HepG2 (cell line): ENCODE data around the gene SYS1. TPM values are rescaled to one million over a fixed set of nuclear protein-coding genes. Genes with fewer than 3 reads are reported as not detected.

Experiments
- ATAC-seq: fragments of 200-7000 bp; cut with Tn5 transposase; 3 replicates; pipeline ENCODE4 v1.9.1; 2020; ENCODE audit warnings: mild to moderate bottlenecking, moderate library complexity
- BruUV-seq: library from RNA; stranded (reverse); fragments of 400-500 nt; replicated peaks from 2 replicates; lab custom pipeline; 2021; lab: Mats Ljungman, UMichigan
- CTCF ChIA-PET: fragments of 300-600 bp; formaldehyde crosslinking; extraction: SDS; loops from one replicate; lab custom pipeline; 2021; ENCODE audit warnings: low total read pairs, inconsistent platforms, low intra/inter-chr PET ratio; lab: Yijun Ruan, JAX
- POLR2A ChIA-PET: fragments of 350-600 bp; sonication (Branson Sonifier 250); formaldehyde crosslinking; loops from one replicate; lab custom pipeline; 2020; ENCODE audit warnings: antibody characterized with exemption, inconsistent platforms; lab: Yijun Ruan, JAX
- DNase-seq: peaks from one replicate; pipeline ENCODE4 v3.0.0-alpha.2; 2015; ENCODE audit warnings: low spot score
- FAIRE-seq: peaks from 3 replicates; lab custom pipeline; 2011; peaks lifted over from hg19 to GRCh38; lab: Jason Lieb, UNC
- H2AFZ ChIP-seq: one replicate; pipeline ENCODE4 v1.6.1; 2011; ENCODE audit warnings: low read length, inconsistent platforms
- H3K27ac ChIP-seq: fragments of 300-600 bp; 3 replicates; pipeline ENCODE4 v1.8.0; 2011; ENCODE audit warnings: mixed run types, mild to moderate bottlenecking, mixed read lengths, low read length, inconsistent platforms; ENCODE audit not compliant: insufficient read depth; ENCODE audit errors: extremely low read length
- H3K27me3 ChIP-seq, 2 experiments: fragments of 200-600 bp in 1 of 2; 2 replicates in 1 of 2; 3 replicates in 1 of 2; pipeline versions ENCODE4 v1.6.0 to v1.8.0; 2011; ENCODE audit warnings: low read length in 2 of 2, mild to moderate bottlenecking in 2 of 2, moderate library complexity in 2 of 2, inconsistent platforms in 1 of 2; ENCODE audit not compliant: insufficient read depth in 2 of 2, control insufficient read depth in 1 of 2
- H3K36me3 ChIP-seq, 2 experiments: fragments of 200-600 bp in 1 of 2; replicated peaks in 1 of 2; 2 replicates in 1 of 2; 3 replicates in 1 of 2; pipeline versions ENCODE4 v1.5.1 to v1.8.0; 2011; ENCODE audit warnings: low read length in 2 of 2, inconsistent platforms in 1 of 2; ENCODE audit not compliant: insufficient read depth in 2 of 2, control insufficient read depth in 1 of 2
- H3K4me1 ChIP-seq: 2 replicates; pipeline ENCODE4 v1.5.1; 2012; ENCODE audit warnings: low read length, inconsistent platforms; ENCODE audit not compliant: insufficient read depth
- H3K4me2 ChIP-seq: 2 replicates; pipeline ENCODE4 v1.6.0; 2011; ENCODE audit warnings: low read depth, low read length, inconsistent platforms
- H3K4me3 ChIP-seq, 3 experiments: fragments of 200-600 bp in 1 of 3; sonication (generic), shearing (Covaris generic) in 1 of 3; replicated peaks in 1 of 3; 2 replicates each; pipeline ENCODE4 v1.5.1; 2011 to 2016; ENCODE audit warnings: low read length in 3 of 3, inconsistent platforms in 2 of 3, low read depth in 2 of 3, mild to moderate bottlenecking in 2 of 3, control low read depth in 1 of 3, mixed read lengths in 1 of 3; ENCODE audit not compliant: insufficient read depth in 1 of 3
- H3K79me2 ChIP-seq: one replicate; pipeline ENCODE4 v1.6.1; 2011; ENCODE audit warnings: low read length, inconsistent platforms; ENCODE audit not compliant: insufficient read depth
- H3K9ac ChIP-seq: 2 replicates; pipeline ENCODE4 v1.6.0; 2011; ENCODE audit warnings: mild to moderate bottlenecking, low read depth, low read length, inconsistent platforms; ENCODE audit not compliant: insufficient read depth
- H3K9me3 ChIP-seq: 2 replicates; pipeline ENCODE4 v1.5.1; 2012; ENCODE audit warnings: mild to moderate bottlenecking, low read length
- H4K20me1 ChIP-seq: 2 replicates; pipeline ENCODE4 v1.6.0; 2011; ENCODE audit warnings: inconsistent platforms, mild to moderate bottlenecking, low read length, moderate library complexity; ENCODE audit not compliant: insufficient read depth
- AGO2 ChIP-seq: fragments of 200-400 bp; formaldehyde crosslinking; optimal IDR thresholded peaks from 2 replicates; pipeline ENCODE3; 2017; ENCODE audit warnings: mild to moderate bottlenecking, low read depth, low read length, moderate library complexity
- ETS1 ChIP-seq: sonication (generic); formaldehyde crosslinking; IDR thresholded peaks from 2 replicates; pipeline ENCODE4 v1.4.0; 2020; ENCODE audit warnings: missing genetic modification reagents
- MBNL3 ChIP-seq: fragments of 250-450 bp; sonication (Bioruptor Pico); conservative IDR thresholded peaks from 2 replicates; pipeline ENCODE4 v1.8.0; 2022; ENCODE audit warnings: mild to moderate bottlenecking, inconsistent platforms
- MLLT10 ChIP-seq: sonication (generic); formaldehyde crosslinking; IDR thresholded peaks from 2 replicates; pipeline ENCODE4 v1.4.0; 2020; ENCODE audit warnings: missing genetic modification reagents
- MXI1 ChIP-seq: IDR thresholded peaks from 3 replicates; pipeline ENCODE4 v1.6.1; 2012; ENCODE audit warnings: low read depth, low read length, inconsistent platforms, borderline replicate concordance
- RBM22 ChIP-seq: fragments of 200-400 bp; formaldehyde crosslinking; optimal IDR thresholded peaks from 2 replicates; pipeline ENCODE3; 2017; ENCODE audit warnings: mild to moderate bottlenecking, low read length, moderate library complexity
- ZBTB33 ChIP-seq: sonication (generic); formaldehyde crosslinking; IDR thresholded peaks from 2 replicates; pipeline ENCODE4 v1.4.0; 2020; ENCODE audit warnings: missing genetic modification reagents
- ZNF768 ChIP-seq: sonication (generic); formaldehyde crosslinking; IDR thresholded peaks from 2 replicates; pipeline ENCODE4 v1.4.0; 2020; ENCODE audit warnings: missing genetic modification reagents
- ZNF781 ChIP-seq: sonication (generic); formaldehyde crosslinking; IDR thresholded peaks from 2 replicates; pipeline ENCODE4 v1.5.1; 2020; ENCODE audit warnings: borderline replicate concordance, mild to moderate bottlenecking, missing genetic modification reagents; ENCODE audit errors: not compliant biosample characterization
- WGBS: methylation state at CpG from one replicate; pipeline ENCODE4 v1.1.6; 2017; ENCODE audit warnings: low lambda C conversion rate; 5-methylcytosine and 5-hydroxymethylcytosine counted together
- in situ Hi-C: cut with HindIII; loops from 2 replicates; pipeline ENCODE4 v1.10.0; 2017; ENCODE audit warnings: low pct_unique_long_range_greater_than_20kb; ENCODE audit not compliant: extremely low pct_ligation_motif_present
- intact Hi-C: fragments of 100-400 bp; cut with micrococcal nuclease; formaldehyde crosslinking; loops from one replicate; pipeline ENCODE4 v1.10.0; 2022; ENCODE audit not compliant: unreplicated experiment
- polyA plus RNA-seq, 8 experiments: library from polyadenylated mRNA; depleted of rRNA in 3 of 8; stranded (reverse) in 7 of 8; unstranded in 1 of 8; fragments of >200 nt; fragmentation: Illumina TruSeq in 4 of 8; extraction: Trizol in 4 of 8; gene quantifications; 2 replicates each; pipeline versions ENCODE4 v1.2.1 to v1.2.3, GENCODE V29; 2011 to 2016; ENCODE audit warnings: low read depth in 4 of 8, missing spikeins in 1 of 8, mixed read lengths in 1 of 8; ENCODE audit not compliant: insufficient read depth in 1 of 8
- total RNA-seq, 5 experiments: library from RNA; depleted of rRNA; stranded (reverse); fragments of >200 nt; fragmentation: Illumina TruSeq; extraction: Trizol; gene quantifications; 2 replicates each; pipeline ENCODE4 v1.2.3, GENCODE V29; 2016; ENCODE audit warnings: low read depth in 1 of 5

The SYS1 gene
- total and polyA plus RNA-seq, 2 of the 13 experiments (the other 11 are each of a cell fraction or from before 2014, with no cell fraction given), result 38.3 to 65.6 TPM

DNA sequence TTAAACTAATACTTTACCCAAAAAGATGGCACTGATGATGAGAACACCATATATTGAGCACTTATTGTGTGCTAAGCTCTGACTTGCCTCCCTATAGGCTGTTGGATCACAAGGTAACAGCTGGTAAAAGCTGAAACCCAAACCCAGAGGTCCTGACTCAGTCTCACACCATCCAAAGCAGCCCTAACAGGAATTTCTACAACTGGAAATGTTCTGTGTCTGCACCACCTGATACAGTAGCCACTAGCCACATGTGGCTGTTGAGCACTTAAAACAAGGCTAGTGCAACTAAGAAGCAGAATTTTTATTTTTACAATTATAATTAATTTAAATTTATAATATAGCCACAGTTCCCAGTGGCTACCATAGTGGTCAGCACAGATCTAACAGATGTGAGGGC is 39.2 kb upstream of the SYS1 start:
- Histone ChIP-seq H3K4me3 (no peak overlapping the region), H3K27ac (no peak overlapping the region), H3K9ac (no peak overlapping the region), H3K27me3 (0 out of 5 replicates have a peak, but pooled peaks cover 0 to 1% of the 10 kb centered on the region in 2 experiments), H3K36me3 (peaks cover 19% of the 10 kb centered on the region in 2 experiments), H3K4me2 (no peak overlapping the region), H3K4me1 (no peaks in the 10 kb centered on the region), H3K79me2 (no peaks in the 10 kb centered on the region), H2AFZ (no peak overlapping the region), H3K9me3 (no peaks in the 10 kb centered on the region), H4K20me1 (no peaks in the 10 kb centered on the region)
- in situ Hi-C loops (loop anchor here (5.0 kb wide), 1 partner anchor 114 kb away; no protein-coding TSS in a partner anchor), intact Hi-C loops (loop anchor here (1.0 to 2.0 kb wide), 4 partner anchors 13 to 114 kb away; partner anchors contain the start of genes PIGT and SYS1)
- ChIA-PET CTCF (interaction anchor here (1.4 to 3.2 kb wide), 5 partner anchors 14 to 127 kb away, joined by 3 to 49 read pairs (median 7); partner anchors contain the start of gene SYS1), POLR2A (interaction anchor here (1.5 to 6.7 kb wide), 6 partner anchors 13 to 113 kb away, joined by 16 to 74 read pairs (median 62); partner anchors contain the start of genes PIGT and SDC4)
- ATAC-seq (no peak), DNase-seq (no peak), FAIRE-seq (no peak)
- TF ChIP-seq ETS1 (CRISPR knock-in tag), result no peak
- no peak for TF ChIP-seq ZNF781
- TF ChIP-seq MBNL3, result no peak
- TF ChIP-seq MXI1, result no peak
- TF ChIP-seq MLLT10, result 0 out of 2 replicates have a peak, but pooled peaks have one; percentile 28
- no TSS peak for BruUV-seq

- TF ChIP-seq AGO2 (peak; percentile 54), RBM22 (peak; percentile 64), ZNF768 (CRISPR knock-in tag) (peak; percentile 22; the same call in 1 of the 2 replicates), MXI1 (no peak), ZBTB33 (CRISPR knock-in tag) (peak; percentile 31; the same call in 1 of the 2 replicates)
- TF ChIP-seq, all 625 proteins: peak for 4
- Histone ChIP-seq H3K4me3 (no peak overlapping the region), H3K36me3 (peaks cover 30 to 36% of the 10 kb centered on the region in 2 experiments), H3K4me1 (no peaks in the 10 kb centered on the region), H3K79me2 (no peaks in the 10 kb centered on the region), H3K27ac (no peak overlapping the region), H2AFZ (no peak overlapping the region), H3K9me3 (no peaks in the 10 kb centered on the region), H4K20me1 (no peaks in the 10 kb centered on the region), H3K4me2 (no peak overlapping the region), H3K27me3 (no peaks in the 10 kb centered on the region), H3K9ac (no peak overlapping the region)
- intact Hi-C loops (no loop called here), in situ Hi-C loops (no loop called here)
- ChIA-PET POLR2A (interaction anchor here (1.6 to 6.7 kb wide), 6 partner anchors 11 to 111 kb away, joined by 3 to 74 read pairs (median 62); partner anchors contain the start of genes SDC4 and SYS1), CTCF (no interaction called here)
- WGBS, result 90% methylated on average over 6 of the region's 6 CpGs
- no peak for FAIRE-seq
- DNase-seq, result no peak
- ATAC-seq, result no peak; the same call in 2 of the 3 replicates
- no TSS peak for BruUV-seq
Measured at GRCh38 chr20:45325371-45325770, 37.6 kb upstream of the SYS1 start.
